ENCODE data around the gene TMC8. TPM values are rescaled to one million over a fixed set of nuclear protein-coding genes. Genes with fewer than 3 reads are reported as not detected.

The TMC8 gene
- polyA plus RNA-seq, 1 donor from 2014 or later: 0.41 TPM

DNA sequence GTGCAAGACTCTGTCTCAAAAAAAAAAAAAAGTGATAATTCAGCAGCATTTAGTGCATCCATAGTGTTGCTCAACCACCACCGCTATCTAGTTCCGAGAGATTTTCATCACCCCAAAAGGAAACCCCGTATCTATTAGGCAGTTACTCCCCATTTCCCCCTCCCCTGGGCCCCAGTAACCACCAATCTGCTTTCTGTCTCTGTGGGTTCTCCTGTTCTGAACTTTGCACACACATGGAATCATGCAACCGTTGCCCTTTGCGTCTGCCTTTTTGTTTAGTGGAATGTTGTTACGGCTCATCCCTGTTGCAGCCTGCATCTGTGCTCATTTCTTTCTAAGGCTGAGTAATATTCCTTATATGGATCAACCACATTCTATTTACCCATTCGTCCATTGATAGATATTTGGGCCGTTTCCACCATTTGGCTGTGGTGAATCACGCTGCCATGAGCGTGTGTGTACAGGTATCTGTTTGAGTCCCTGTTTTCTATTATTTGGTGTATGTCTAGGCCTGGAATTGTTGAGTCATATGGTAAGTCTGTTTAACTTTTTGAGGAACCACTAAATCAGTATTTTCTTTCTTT is 29.1 kb downstream of the TMC8 start:
- H3K27me3 ChIP-seq (ENCODE audit: insufficient read depth, low read depth, low read length): no peaks in the 10 kb centered on the region
- no peaks in the 10 kb centered on the region for H3K36me3 ChIP-seq (ENCODE audit: insufficient read depth, low read length)
- no peaks in the 10 kb centered on the region for H3K9me2 ChIP-seq (ENCODE audit: insufficient read depth, low read length)
- H3K9me3 ChIP-seq (ENCODE audit: low read length): no peaks in the 10 kb centered on the region
- H3K4me3 ChIP-seq (ENCODE audit: low read length): no peak overlapping the region
- TF ChIP-seq MXI1 (conservative IDR thresholded peaks at IDR 0.05; ENCODE audit: poor library complexity, severe bottlenecking) (no peak), EP300 (conservative IDR thresholded peaks at IDR 0.05; ENCODE audit: poor library complexity, severe bottlenecking) (no peak), EZH2 (IDR thresholded peaks at IDR 0.05; ENCODE audit: borderline replicate concordance, insufficient read depth, low read length, poor library complexity, severe bottlenecking) (no peak), SMC3 (conservative IDR thresholded peaks at IDR 0.05; ENCODE audit: poor library complexity) (no peak), RAD21 (conservative IDR thresholded peaks at IDR 0.05) (no peak), POLR2AphosphoS5 (IDR thresholded peaks at IDR 0.05) (no peak), TAF1 (IDR thresholded peaks at IDR 0.05; ENCODE audit: low read depth) (no peak)
- TF ChIP-seq, protein P1, sequence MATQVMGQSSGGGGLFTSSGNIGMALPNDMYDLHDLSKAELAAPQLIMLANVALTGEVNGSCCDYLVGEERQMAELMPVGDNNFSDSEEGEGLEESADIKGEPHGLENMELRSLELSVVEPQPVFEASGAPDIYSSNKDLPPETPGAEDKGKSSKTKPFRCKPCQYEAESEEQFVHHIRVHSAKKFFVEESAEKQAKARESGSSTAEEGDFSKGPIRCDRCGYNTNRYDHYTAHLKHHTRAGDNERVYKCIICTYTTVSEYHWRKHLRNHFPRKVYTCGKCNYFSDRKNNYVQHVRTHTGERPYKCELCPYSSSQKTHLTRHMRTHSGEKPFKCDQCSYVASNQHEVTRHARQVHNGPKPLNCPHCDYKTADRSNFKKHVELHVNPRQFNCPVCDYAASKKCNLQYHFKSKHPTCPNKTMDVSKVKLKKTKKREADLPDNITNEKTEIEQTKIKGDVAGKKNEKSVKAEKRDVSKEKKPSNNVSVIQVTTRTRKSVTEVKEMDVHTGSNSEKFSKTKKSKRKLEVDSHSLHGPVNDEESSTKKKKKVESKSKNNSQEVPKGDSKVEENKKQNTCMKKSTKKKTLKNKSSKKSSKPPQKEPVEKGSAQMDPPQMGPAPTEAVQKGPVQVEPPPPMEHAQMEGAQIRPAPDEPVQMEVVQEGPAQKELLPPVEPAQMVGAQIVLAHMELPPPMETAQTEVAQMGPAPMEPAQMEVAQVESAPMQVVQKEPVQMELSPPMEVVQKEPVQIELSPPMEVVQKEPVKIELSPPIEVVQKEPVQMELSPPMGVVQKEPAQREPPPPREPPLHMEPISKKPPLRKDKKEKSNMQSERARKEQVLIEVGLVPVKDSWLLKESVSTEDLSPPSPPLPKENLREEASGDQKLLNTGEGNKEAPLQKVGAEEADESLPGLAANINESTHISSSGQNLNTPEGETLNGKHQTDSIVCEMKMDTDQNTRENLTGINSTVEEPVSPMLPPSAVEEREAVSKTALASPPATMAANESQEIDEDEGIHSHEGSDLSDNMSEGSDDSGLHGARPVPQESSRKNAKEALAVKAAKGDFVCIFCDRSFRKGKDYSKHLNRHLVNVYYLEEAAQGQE (IDR thresholded peaks at IDR 0.05; ENCODE audit: borderline replicate concordance): no peak
- TF ChIP-seq, protein P2, sequence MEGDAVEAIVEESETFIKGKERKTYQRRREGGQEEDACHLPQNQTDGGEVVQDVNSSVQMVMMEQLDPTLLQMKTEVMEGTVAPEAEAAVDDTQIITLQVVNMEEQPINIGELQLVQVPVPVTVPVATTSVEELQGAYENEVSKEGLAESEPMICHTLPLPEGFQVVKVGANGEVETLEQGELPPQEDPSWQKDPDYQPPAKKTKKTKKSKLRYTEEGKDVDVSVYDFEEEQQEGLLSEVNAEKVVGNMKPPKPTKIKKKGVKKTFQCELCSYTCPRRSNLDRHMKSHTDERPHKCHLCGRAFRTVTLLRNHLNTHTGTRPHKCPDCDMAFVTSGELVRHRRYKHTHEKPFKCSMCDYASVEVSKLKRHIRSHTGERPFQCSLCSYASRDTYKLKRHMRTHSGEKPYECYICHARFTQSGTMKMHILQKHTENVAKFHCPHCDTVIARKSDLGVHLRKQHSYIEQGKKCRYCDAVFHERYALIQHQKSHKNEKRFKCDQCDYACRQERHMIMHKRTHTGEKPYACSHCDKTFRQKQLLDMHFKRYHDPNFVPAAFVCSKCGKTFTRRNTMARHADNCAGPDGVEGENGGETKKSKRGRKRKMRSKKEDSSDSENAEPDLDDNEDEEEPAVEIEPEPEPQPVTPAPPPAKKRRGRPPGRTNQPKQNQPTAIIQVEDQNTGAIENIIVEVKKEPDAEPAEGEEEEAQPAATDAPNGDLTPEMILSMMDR (IDR thresholded peaks at IDR 0.05; ENCODE audit: poor library complexity, severe bottlenecking): no peak
- no peaks in the 10 kb centered on the region for H3F3A ChIP-seq (ENCODE audit: insufficient read depth, low read length, poor library complexity, severe bottlenecking)
- H2AFZ ChIP-seq (ENCODE audit: low read depth, low read length): no peak overlapping the region
- no peaks in the 10 kb centered on the region for H3K79me2 ChIP-seq (replicated peaks; ENCODE audit: insufficient read depth, low read length)
- no peak overlapping the region for H3K27ac ChIP-seq (ENCODE audit: low read length)
- no peak overlapping the region for H3K9ac ChIP-seq (ENCODE audit: low read length)
- no peak overlapping the region for H3K4me2 ChIP-seq (ENCODE audit: low read length)
- H4K20me1 ChIP-seq (ENCODE audit: insufficient read depth): no peaks in the 10 kb centered on the region

DNA sequence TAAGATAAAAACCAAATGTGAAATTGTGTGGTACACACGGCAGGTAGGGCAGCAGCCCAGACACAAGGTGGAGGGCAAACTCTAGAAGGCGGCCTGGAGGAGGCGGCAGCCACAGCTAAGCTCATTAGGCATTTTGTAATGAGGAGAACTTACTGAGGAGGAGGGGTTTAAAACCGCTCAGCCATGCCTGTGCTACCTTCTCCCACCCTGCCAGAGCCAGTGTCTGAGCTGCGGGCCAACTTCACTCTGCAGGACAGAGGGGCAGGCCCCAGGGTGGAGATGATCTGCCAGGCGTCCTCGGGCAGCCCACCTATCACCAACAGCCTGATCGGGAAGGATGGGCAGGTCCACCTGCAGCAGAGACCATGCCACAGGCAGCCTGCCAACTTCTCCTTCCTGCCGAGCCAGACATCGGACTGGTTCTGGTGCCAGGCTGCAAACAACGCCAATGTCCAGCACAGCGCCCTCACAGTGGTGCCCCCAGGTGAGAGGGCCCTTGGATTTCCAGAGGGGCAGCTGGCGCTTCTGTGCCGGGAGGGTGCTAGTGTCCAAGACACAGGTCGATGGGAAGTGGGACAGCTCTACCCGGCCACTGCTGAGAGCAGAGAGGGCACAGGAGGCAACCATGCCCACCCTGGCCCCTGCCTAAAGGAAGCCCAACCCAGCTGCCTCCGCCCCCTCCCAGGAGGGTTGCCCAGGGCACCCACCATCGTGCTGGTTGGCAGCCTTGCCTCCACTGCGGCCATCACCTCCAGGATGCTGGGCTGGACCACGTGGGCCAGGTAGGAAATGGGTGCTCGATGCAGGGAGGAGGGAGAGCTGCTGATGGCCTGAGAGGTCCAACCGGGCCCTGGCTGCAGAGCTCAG is 33.5 kb downstream of the TMC8 start:
- H3K27me3 ChIP-seq (ENCODE audit: insufficient read depth, low read depth, low read length): no peaks in the 10 kb centered on the region
- H3K9me3 ChIP-seq (ENCODE audit: low read length): no peaks in the 10 kb centered on the region
- no peaks in the 10 kb centered on the region for H3K9me2 ChIP-seq (ENCODE audit: insufficient read depth, low read length)
- no peaks in the 10 kb centered on the region for H3K79me2 ChIP-seq (replicated peaks; ENCODE audit: insufficient read depth, low read length)
- H3K36me3 ChIP-seq (ENCODE audit: insufficient read depth, low read length): no peaks in the 10 kb centered on the region
- no peak overlapping the region for H3K27ac ChIP-seq (ENCODE audit: low read length)
- no peak overlapping the region for H3K4me3 ChIP-seq (ENCODE audit: low read length)
- H2AFZ ChIP-seq (ENCODE audit: low read depth, low read length): no peak overlapping the region
- TF ChIP-seq EZH2 (IDR thresholded peaks at IDR 0.05; ENCODE audit: borderline replicate concordance, insufficient read depth, low read length, poor library complexity, severe bottlenecking) (no peak), SMC3 (conservative IDR thresholded peaks at IDR 0.05; ENCODE audit: poor library complexity) (no peak), EP300 (conservative IDR thresholded peaks at IDR 0.05; ENCODE audit: poor library complexity, severe bottlenecking) (no peak), TAF1 (IDR thresholded peaks at IDR 0.05; ENCODE audit: low read depth) (no peak), POLR2AphosphoS5 (IDR thresholded peaks at IDR 0.05) (no peak), MXI1 (conservative IDR thresholded peaks at IDR 0.05; ENCODE audit: poor library complexity, severe bottlenecking) (no peak), RAD21 (conservative IDR thresholded peaks at IDR 0.05) (no peak)
- TF ChIP-seq, protein P2 (IDR thresholded peaks at IDR 0.05; ENCODE audit: poor library complexity, severe bottlenecking): no peak
- TF ChIP-seq, protein P1 (IDR thresholded peaks at IDR 0.05; ENCODE audit: borderline replicate concordance): no peak
- H3K9ac ChIP-seq (ENCODE audit: low read length): no peak overlapping the region
- no peaks in the 10 kb centered on the region for H4K20me1 ChIP-seq (ENCODE audit: insufficient read depth)
- H3K4me2 ChIP-seq (ENCODE audit: low read length): no peak overlapping the region
- H3F3A ChIP-seq (ENCODE audit: insufficient read depth, low read length, poor library complexity, severe bottlenecking): no peaks in the 10 kb centered on the region

Data from neural cell (in vitro differentiated cells).